H1 (cell line): ENCODE measurements around the gene RBM8A. TPM values are rescaled to one million over a fixed set of nuclear protein-coding genes. Genes with fewer than 3 reads are reported as not detected.

Source experiments
- CTCF ChIA-PET: fragments of 300-600 bp; sonication (Branson Sonifier 250); formaldehyde crosslinking; loops from one replicate; lab custom pipeline; 2021; ENCODE audit not compliant: partially characterized antibody; lab: Charles Lee
- POLR2A ChIA-PET: fragments of 300-600 bp; sonication (Branson Sonifier 250); formaldehyde crosslinking; loops from one replicate; lab custom pipeline; 2021; ENCODE audit warnings: inconsistent platforms; ENCODE audit not compliant: partially characterized antibody; lab: Charles Lee
- DNase-seq, 2 experiments: peaks; one replicate each; pipeline versions ENCODE4 v3.0.0 to v3.0.0-alpha.2; 2010 to 2022; ENCODE audit warnings: low spot score in 2 of 2, low read depth in 1 of 2, mixed read lengths in 1 of 2
- FAIRE-seq: peaks from 2 replicates; lab custom pipeline; 2011; peaks lifted over from hg19 to GRCh38; lab: Jason Lieb, UNC
- H2AFZ ChIP-seq: 2 replicates; pipeline ENCODE4 v1.8.1; 2012; ENCODE audit warnings: low read length, inconsistent platforms
- H2AK5ac ChIP-seq: 2 replicates; pipeline ENCODE4 v1.6.1; 2013; ENCODE audit warnings: low read depth, low read length
- H2BK120ac ChIP-seq: replicated peaks from 2 replicates; pipeline ENCODE3; 2013; ENCODE audit warnings: low read depth, low read length, inconsistent platforms
- H2BK12ac ChIP-seq: 2 replicates; pipeline ENCODE4 v1.6.1; 2013; ENCODE audit warnings: low read depth, low read length
- H2BK15ac ChIP-seq: 2 replicates; pipeline ENCODE4 v1.6.1; 2013; ENCODE audit warnings: low read length
- H2BK20ac ChIP-seq: 2 replicates; pipeline ENCODE4 v1.6.1; 2013; ENCODE audit warnings: low read length
- H2BK5ac ChIP-seq: 2 replicates; pipeline ENCODE4 v1.6.1; 2013; ENCODE audit warnings: low read depth, low read length
- H3K14ac ChIP-seq: 2 replicates; pipeline ENCODE4 v1.6.1; 2013; ENCODE audit warnings: inconsistent platforms; ENCODE audit not compliant: insufficient read length
- H3K18ac ChIP-seq: 2 replicates; pipeline ENCODE4 v1.6.1; 2013; ENCODE audit warnings: low read length; ENCODE audit errors: extremely low read depth
- H3K23ac ChIP-seq: 2 replicates; pipeline ENCODE4 v1.6.1; 2013; ENCODE audit warnings: inconsistent platforms; ENCODE audit not compliant: insufficient read length
- H3K23me2 ChIP-seq: 2 replicates; pipeline ENCODE4 v1.6.1; 2013; ENCODE audit warnings: low read depth, low read length
- H3K27ac ChIP-seq: 2 replicates; pipeline ENCODE4 v1.6.1; 2011; ENCODE audit warnings: low read depth, low read length, inconsistent platforms
- H3K27me3 ChIP-seq, 4 experiments: replicated peaks in 1 of 4; 1 replicate in 1 of 4; 2 replicates in 3 of 4; pipeline versions ENCODE4 v1.6.1 to v1.8.1; 2011 to 2013; ENCODE audit warnings: low read length in 3 of 4, mild to moderate bottlenecking in 3 of 4, inconsistent platforms in 2 of 4, mixed read lengths in 2 of 4, moderate library complexity in 1 of 4; ENCODE audit not compliant: control insufficient read depth in 3 of 4, insufficient read depth in 3 of 4; ENCODE audit errors: extremely low read depth in 1 of 4
- H3K36me3 ChIP-seq, 4 experiments: 2 replicates each; pipeline versions ENCODE4 v1.6.1 to v1.8.1; 2011 to 2013; ENCODE audit warnings: mild to moderate bottlenecking in 4 of 4, low read length in 3 of 4, moderate library complexity in 2 of 4, control low read depth in 1 of 4, inconsistent platforms in 1 of 4; ENCODE audit not compliant: insufficient read depth in 4 of 4, control insufficient read depth in 2 of 4
- H3K4ac ChIP-seq: replicated peaks from 2 replicates; pipeline ENCODE3; 2013; ENCODE audit warnings: low read length, low read depth, mixed read lengths, inconsistent platforms; ENCODE audit not compliant: insufficient read length
- H3K4me1 ChIP-seq, 4 experiments: replicated peaks in 1 of 4; 1 replicate in 1 of 4; 2 replicates in 3 of 4; pipeline versions ENCODE4 v1.6.1 to v1.8.1; 2011 to 2013; ENCODE audit warnings: low read length in 3 of 4, inconsistent platforms in 2 of 4, mixed read lengths in 1 of 4; ENCODE audit not compliant: insufficient read depth in 4 of 4, control insufficient read depth in 3 of 4
- H3K4me2 ChIP-seq, 2 experiments: 2 replicates each; pipeline versions ENCODE4 v1.6.1 to v1.8.1; 2011 to 2013; ENCODE audit warnings: low read depth in 2 of 2, low read length in 2 of 2, control low read depth in 1 of 2, inconsistent platforms in 1 of 2, mild to moderate bottlenecking in 1 of 2; ENCODE audit not compliant: insufficient read depth in 1 of 2
- H3K4me3 ChIP-seq, 4 experiments: fragments of 200-600, 300-600 bp in 1 of 4; sonication (generic), shearing (Covaris generic), sonication (Bioruptor Twin) in 1 of 4; 2 replicates each; pipeline versions ENCODE4 v1.5.1 to v1.8.1; 2011 to 2016; ENCODE audit warnings: low read length in 4 of 4, low read depth in 3 of 4, control low read depth in 2 of 4, inconsistent platforms in 2 of 4, mild to moderate bottlenecking in 2 of 4, mixed read lengths in 1 of 4, moderate library complexity in 1 of 4; ENCODE audit not compliant: insufficient read depth in 2 of 4; ENCODE audit errors: extremely low read depth in 1 of 4
- H3K56ac ChIP-seq: replicated peaks from 2 replicates; pipeline ENCODE3; 2013; ENCODE audit warnings: low read depth, mild to moderate bottlenecking, mixed read lengths, low read length, inconsistent platforms; ENCODE audit not compliant: insufficient read length
- H3K79me1 ChIP-seq: 2 replicates; pipeline ENCODE4 v1.6.1; 2013; ENCODE audit warnings: low read depth, low read length, control low read depth
- H3K79me2 ChIP-seq, 2 experiments: 2 replicates each; pipeline versions ENCODE4 v1.6.1 to v1.8.1; 2012 to 2013; ENCODE audit warnings: low read length in 2 of 2, mild to moderate bottlenecking in 2 of 2, inconsistent platforms in 1 of 2; ENCODE audit not compliant: insufficient read depth in 2 of 2, control insufficient read depth in 1 of 2
- H3K9ac ChIP-seq, 4 experiments: replicated peaks in 1 of 4; 1 replicate in 1 of 4; 2 replicates in 3 of 4; pipeline versions ENCODE4 v1.6.1 to v1.8.1; 2011 to 2013; ENCODE audit warnings: low read depth in 3 of 4, low read length in 3 of 4, control low read depth in 2 of 4, mild to moderate bottlenecking in 2 of 4, moderate library complexity in 2 of 4, inconsistent platforms in 1 of 4; ENCODE audit errors: extremely low read depth in 1 of 4
- H3K9me3 ChIP-seq, 2 experiments: 2 replicates each; pipeline versions ENCODE4 v1.6.1 to v1.8.1; 2012 to 2013; ENCODE audit warnings: mild to moderate bottlenecking in 2 of 2, moderate library complexity in 2 of 2, control low read depth in 1 of 2, inconsistent platforms in 1 of 2, low read depth in 1 of 2, low read length in 1 of 2, mixed read lengths in 1 of 2; ENCODE audit not compliant: insufficient read depth in 2 of 2
- H4K20me1 ChIP-seq, 2 experiments: replicated peaks in 1 of 2; 2 replicates each; pipeline versions ENCODE3 to v1.8.1; 2011 to 2013; ENCODE audit warnings: inconsistent platforms in 2 of 2, low read length in 2 of 2, mild to moderate bottlenecking in 1 of 2; ENCODE audit not compliant: insufficient read depth in 2 of 2, control insufficient read depth in 1 of 2
- H4K5ac ChIP-seq: 2 replicates; pipeline ENCODE4 v1.6.1; 2013; ENCODE audit warnings: low read length, low read depth, mixed read lengths, inconsistent platforms; ENCODE audit not compliant: insufficient read length
- H4K8ac ChIP-seq: 2 replicates; pipeline ENCODE4 v1.8.0; 2013; ENCODE audit warnings: mild to moderate bottlenecking, moderate library complexity, low read length, inconsistent platforms; ENCODE audit not compliant: insufficient read depth; ENCODE audit errors: extremely low read depth
- H4K91ac ChIP-seq: replicated peaks from 2 replicates; pipeline ENCODE3; 2013; ENCODE audit warnings: low read length, mixed read lengths, inconsistent platforms; ENCODE audit not compliant: insufficient read length
- ASH2L ChIP-seq: fragments of 200-600, 300-600 bp; sonication (generic); IDR thresholded peaks from one replicate; pipeline ENCODE4 v1.7.1; 2017; ENCODE audit warnings: low read length
- BCL11A ChIP-seq, 2 experiments: IDR thresholded peaks; one replicate each; pipeline ENCODE4 v1.6.1; 2011; ENCODE audit warnings: low read depth in 2 of 2, low read length in 2 of 2, mild to moderate bottlenecking in 2 of 2
- CBX5 ChIP-seq: fragments of 300-800, 300-1000 bp; sonication (generic); IDR thresholded peaks from 2 replicates; pipeline ENCODE4 v1.7.1; 2016; ENCODE audit warnings: antibody characterized with exemption, low read length, low read depth
- CHD2 ChIP-seq: IDR thresholded peaks from 2 replicates; pipeline ENCODE4 v1.6.1; 2012; ENCODE audit warnings: low read length, improper control_type of control experiment
- CREB1 ChIP-seq: IDR thresholded peaks from 2 replicates; pipeline ENCODE4 v1.6.1; 2012; ENCODE audit warnings: inconsistent platforms
- JUN ChIP-seq: IDR thresholded peaks from 2 replicates; pipeline ENCODE4 v1.6.1; 2011; ENCODE audit warnings: low read depth, mild to moderate bottlenecking, improper control_type of control experiment, low read length
- JUND ChIP-seq: IDR thresholded peaks from 2 replicates; pipeline ENCODE4 v1.6.1; 2011; ENCODE audit warnings: mild to moderate bottlenecking, improper control_type of control experiment, low read length
- MAFK ChIP-seq: IDR thresholded peaks from 2 replicates; pipeline ENCODE4 v1.6.1; 2012; ENCODE audit warnings: low read depth, mild to moderate bottlenecking, improper control_type of control experiment, low read length
- NANOG ChIP-seq: IDR thresholded peaks from 2 replicates; pipeline ENCODE4 v1.6.1; 2011; ENCODE audit warnings: low read length, low read depth, mild to moderate bottlenecking, inconsistent platforms; ENCODE audit not compliant: insufficient read depth, poor library complexity, severe bottlenecking
- RBBP5 ChIP-seq: IDR thresholded peaks from 2 replicates; pipeline ENCODE4 v1.7.1; 2012; ENCODE audit warnings: low read depth, mild to moderate bottlenecking, inconsistent platforms, low read length, moderate library complexity, borderline replicate concordance
- RFX5 ChIP-seq: IDR thresholded peaks from 2 replicates; pipeline ENCODE4 v1.6.1; 2011; ENCODE audit warnings: low read depth, low read length, improper control_type of control experiment, borderline replicate concordance
- SAP30 ChIP-seq: fragments of 300-600 bp; sonication (generic); IDR thresholded peaks from 2 replicates; pipeline ENCODE4 v1.7.1; 2012; ENCODE audit warnings: low read length, moderate library complexity, mild to moderate bottlenecking, inconsistent platforms; ENCODE audit not compliant: insufficient read depth, insufficient replicate concordance
- SP1 ChIP-seq: IDR thresholded peaks from 2 replicates; pipeline ENCODE4 v1.6.1; 2011; ENCODE audit warnings: low read depth, low read length
- SP2 ChIP-seq: IDR thresholded peaks from 2 replicates; pipeline ENCODE4 v1.6.1; 2012; ENCODE audit warnings: mild to moderate bottlenecking, low read length, inconsistent platforms
- TAF7 ChIP-seq: optimal IDR thresholded peaks from 2 replicates; pipeline ENCODE3; 2011; ENCODE audit warnings: low read depth, mild to moderate bottlenecking, inconsistent platforms, low read length, moderate library complexity, borderline replicate concordance
- TCF12 ChIP-seq: IDR thresholded peaks from 2 replicates; pipeline ENCODE4 v1.6.1; 2011; ENCODE audit warnings: low read depth, mild to moderate bottlenecking, low read length
- TEAD4 ChIP-seq: IDR thresholded peaks from 2 replicates; pipeline ENCODE4 v1.6.1; 2012; ENCODE audit warnings: low read depth, low read length, inconsistent platforms, mixed read lengths
- polyA plus RNA-seq, 7 experiments: library from polyadenylated mRNA; depleted of rRNA in 3 of 7; stranded (reverse) in 5 of 7; unstranded in 2 of 7; fragments of >200 nt in 5 of 7; fragments of 200-250 nt in 2 of 7; gene quantifications; 1 replicate in 5 of 7; 2 replicates in 1 of 7; 4 replicates in 1 of 7; pipeline versions ENCODE4 v1.2.1 to v1.2.3, GENCODE V29; 2011 to 2013; ENCODE audit warnings: missing spikeins in 2 of 7, mixed read lengths in 2 of 7
- total RNA-seq: library from RNA; stranded (reverse); fragmentation: NEBNext Ultra II Directional; extraction: Animal tissue kit (Norgen Biotek cat#: 25700); gene quantifications from 2 replicates; pipeline ENCODE4 v1.2.1, GENCODE V29; 2021

The RBM8A gene
- total and polyA plus RNA-seq, 2 of the 8 experiments (the other 6 are each of a cell fraction or from before 2014, with no cell fraction given), result 125 to 216 TPM

GRCh38 chr1:145958734-145959133 lies 31.4 kb upstream of the RBM8A start:
- Histone ChIP-seq H3K9me3 (no peaks in the 10 kb centered on the region), H2AK5ac (no peak overlapping the region), H2BK15ac (no peak overlapping the region), H3K9ac (no peak overlapping the region), H2BK20ac (no peak overlapping the region), H3K4me3 (no peak overlapping the region), H3K18ac (no peak overlapping the region), H2BK12ac (no peak overlapping the region), H3K79me2 (no peaks in the 10 kb centered on the region), H3K23ac (no peak overlapping the region), H3K4me2 (no peak overlapping the region; a peak in 1 of 4 replicates), H3K4ac (no peak overlapping the region), H3K79me1 (no peaks in the 10 kb centered on the region), H4K5ac (no peak overlapping the region), H4K8ac (no peak overlapping the region), H3K23me2 (peaks cover 22% of the 10 kb centered on the region), H3K56ac (no peak overlapping the region), H3K14ac (no peak overlapping the region), H2AFZ (no peak overlapping the region), H3K4me1 (peaks cover 0 to 20% (median 11%) of the 10 kb centered on the region in 4 experiments; a peak in 6 of 7 replicates), H3K27ac (no peak overlapping the region), H3K36me3 (no peaks in the 10 kb centered on the region), H2BK120ac (no peak overlapping the region), H3K27me3 (peaks cover 25 to 76% (median 63%) of the 10 kb centered on the region in 4 experiments), H4K20me1 (peaks cover 0 to 2% of the 10 kb centered on the region in 2 experiments), H4K91ac (no peak overlapping the region), H2BK5ac (no peak overlapping the region)
- FAIRE-seq, result no peak
- ChIA-PET CTCF (interaction anchor here (1.0 to 3.4 kb wide), 5 partner anchors 10 to 113 kb away, joined by 3 to 18 read pairs (median 12); partner anchors contain the start of genes ITGA10, NUDT17 and RBM8A), POLR2A (interaction anchor here (1.0 to 5.3 kb wide), 4 partner anchors 31 to 40 kb away, joined by 3 to 31 read pairs (median 6); partner anchors contain the start of genes PEX11B, RBM8A and TXNIP)
- DNase-seq, result no peak
- no peak for TF ChIP-seq RBBP5
- no peak for TF ChIP-seq SP1
- no peak for TF ChIP-seq NANOG
- TF ChIP-seq JUND, result no peak
- no peak for TF ChIP-seq MAFK
- TF ChIP-seq BCL11A (IDR thresholded peaks at IDR 0.05; ENCODE audit: low read depth in 2 of 2, low read length in 2 of 2), result no peak
- TF ChIP-seq CHD2, result no peak
- TF ChIP-seq SAP30, result no peak
- TF ChIP-seq RFX5, result no peak
- TF ChIP-seq ASH2L, result no peak
- TF ChIP-seq CBX5, result no peak
- no peak for TF ChIP-seq TCF12
- TF ChIP-seq SP2, result no peak
- TF ChIP-seq JUN, result no peak
- TF ChIP-seq CREB1, result no peak
- no peak for TF ChIP-seq TAF7
- no peak for TF ChIP-seq TEAD4
